BE2C (cell line): ENCODE data around the gene SRC.

Experiments
- DNase-seq: peaks from one replicate; pipeline ENCODE4 v3.0.0-alpha.2; 2020
- H3K27me3 ChIP-seq: fragments of 250-450 bp; sonication (Bioruptor Pico); 2 replicates; pipeline ENCODE4 v1.5.1; 2020; ENCODE audit warnings: mild to moderate bottlenecking
- H3K36me3 ChIP-seq: fragments of 250-450 bp; sonication (Bioruptor Pico); 2 replicates; pipeline ENCODE4 v1.5.1; 2020; ENCODE audit warnings: mild to moderate bottlenecking
- H3K4me1 ChIP-seq: fragments of 250-450 bp; sonication (Bioruptor Pico); 2 replicates; pipeline ENCODE4 v1.5.1; 2020
- H3K4me3 ChIP-seq: 2 replicates; pipeline ENCODE4 v1.5.1; 2011; ENCODE audit warnings: low read depth, low read length
- H3K9me3 ChIP-seq: fragments of 250-450 bp; sonication (Bioruptor Pico); 2 replicates; pipeline ENCODE4 v1.5.1; 2020
- TF ChIP-seq, protein P1 (sequence below): IDR thresholded peaks from 2 replicates; pipeline ENCODE4 v1.5.1; 2012; ENCODE audit warnings: mild to moderate bottlenecking, low read depth, low read length

SRC gene

DNA sequence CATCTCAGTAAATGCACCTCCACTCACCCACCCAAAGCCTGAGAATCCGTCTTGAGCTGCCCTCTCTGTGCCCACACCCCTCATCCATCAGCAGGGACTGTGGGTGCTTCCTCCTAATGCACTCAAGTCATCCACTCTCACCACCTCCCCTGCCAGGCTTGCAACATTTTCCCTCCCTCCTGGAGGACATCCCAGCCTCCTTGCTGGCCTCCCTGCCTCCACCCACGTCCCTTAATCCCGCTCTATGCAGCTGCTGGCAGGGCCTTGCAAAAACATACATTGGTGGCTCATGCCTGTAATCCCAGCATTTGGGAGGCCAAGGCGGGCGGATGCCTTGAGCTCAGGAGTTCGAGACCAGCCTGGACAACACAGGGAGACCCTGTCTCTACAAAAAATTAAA is 15.6 kb upstream of the SRC start:
- TF ChIP-seq, protein P1, sequence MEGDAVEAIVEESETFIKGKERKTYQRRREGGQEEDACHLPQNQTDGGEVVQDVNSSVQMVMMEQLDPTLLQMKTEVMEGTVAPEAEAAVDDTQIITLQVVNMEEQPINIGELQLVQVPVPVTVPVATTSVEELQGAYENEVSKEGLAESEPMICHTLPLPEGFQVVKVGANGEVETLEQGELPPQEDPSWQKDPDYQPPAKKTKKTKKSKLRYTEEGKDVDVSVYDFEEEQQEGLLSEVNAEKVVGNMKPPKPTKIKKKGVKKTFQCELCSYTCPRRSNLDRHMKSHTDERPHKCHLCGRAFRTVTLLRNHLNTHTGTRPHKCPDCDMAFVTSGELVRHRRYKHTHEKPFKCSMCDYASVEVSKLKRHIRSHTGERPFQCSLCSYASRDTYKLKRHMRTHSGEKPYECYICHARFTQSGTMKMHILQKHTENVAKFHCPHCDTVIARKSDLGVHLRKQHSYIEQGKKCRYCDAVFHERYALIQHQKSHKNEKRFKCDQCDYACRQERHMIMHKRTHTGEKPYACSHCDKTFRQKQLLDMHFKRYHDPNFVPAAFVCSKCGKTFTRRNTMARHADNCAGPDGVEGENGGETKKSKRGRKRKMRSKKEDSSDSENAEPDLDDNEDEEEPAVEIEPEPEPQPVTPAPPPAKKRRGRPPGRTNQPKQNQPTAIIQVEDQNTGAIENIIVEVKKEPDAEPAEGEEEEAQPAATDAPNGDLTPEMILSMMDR: no peak
- no peak for DNase-seq
- Histone ChIP-seq H3K36me3 (no peaks in the 10 kb centered on the region), H3K4me3 (no peak overlapping the region), H3K9me3 (no peaks in the 10 kb centered on the region), H3K27me3 (no peaks in the 10 kb centered on the region), H3K4me1 (peaks cover 13% of the 10 kb centered on the region)

DNA sequence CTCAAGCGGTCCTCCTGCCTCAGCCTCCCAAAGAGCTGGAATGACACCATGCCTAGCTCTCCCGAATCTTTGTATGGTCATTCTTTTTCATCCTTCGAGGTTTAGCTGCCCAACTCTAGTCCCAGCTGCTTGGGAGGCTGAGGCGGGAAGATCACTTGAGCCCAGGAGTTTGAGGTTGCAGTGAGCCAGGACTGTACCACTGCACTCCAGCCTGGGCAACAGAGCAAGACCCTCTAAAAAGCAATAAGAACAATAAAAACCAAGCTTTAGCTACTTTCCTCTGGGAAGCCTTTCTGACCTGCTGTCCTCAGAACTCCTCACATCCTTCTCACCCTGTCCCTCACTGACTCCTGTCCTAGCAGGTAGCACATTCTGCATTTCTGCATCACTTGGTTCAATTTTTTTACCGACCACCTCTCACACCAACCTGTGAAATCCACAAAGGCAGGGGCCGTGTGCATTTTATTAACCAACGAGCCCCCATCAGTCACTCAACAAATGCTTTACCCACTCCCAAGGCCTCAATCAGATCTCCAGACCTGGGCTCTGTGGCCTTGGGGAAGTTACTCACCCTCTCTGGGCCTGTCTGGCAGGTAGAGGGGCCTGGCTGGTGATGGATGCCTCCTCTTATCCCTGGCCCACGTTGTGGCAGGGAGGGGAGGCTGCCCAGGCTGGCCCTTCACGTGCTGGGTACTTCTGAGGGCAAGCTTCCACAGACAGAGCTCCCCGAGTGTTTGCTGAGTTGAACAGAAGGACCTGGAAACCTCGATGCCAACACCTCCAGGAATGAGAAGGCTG is 14.7 kb upstream of the SRC start:
- DNase-seq: no peak
- Histone ChIP-seq H3K36me3 (no peaks in the 10 kb centered on the region), H3K4me1 (peaks cover 22% of the 10 kb centered on the region), H3K27me3 (no peaks in the 10 kb centered on the region), H3K9me3 (no peaks in the 10 kb centered on the region), H3K4me3 (no peak overlapping the region)
- TF ChIP-seq, protein P1: no peak

DNA sequence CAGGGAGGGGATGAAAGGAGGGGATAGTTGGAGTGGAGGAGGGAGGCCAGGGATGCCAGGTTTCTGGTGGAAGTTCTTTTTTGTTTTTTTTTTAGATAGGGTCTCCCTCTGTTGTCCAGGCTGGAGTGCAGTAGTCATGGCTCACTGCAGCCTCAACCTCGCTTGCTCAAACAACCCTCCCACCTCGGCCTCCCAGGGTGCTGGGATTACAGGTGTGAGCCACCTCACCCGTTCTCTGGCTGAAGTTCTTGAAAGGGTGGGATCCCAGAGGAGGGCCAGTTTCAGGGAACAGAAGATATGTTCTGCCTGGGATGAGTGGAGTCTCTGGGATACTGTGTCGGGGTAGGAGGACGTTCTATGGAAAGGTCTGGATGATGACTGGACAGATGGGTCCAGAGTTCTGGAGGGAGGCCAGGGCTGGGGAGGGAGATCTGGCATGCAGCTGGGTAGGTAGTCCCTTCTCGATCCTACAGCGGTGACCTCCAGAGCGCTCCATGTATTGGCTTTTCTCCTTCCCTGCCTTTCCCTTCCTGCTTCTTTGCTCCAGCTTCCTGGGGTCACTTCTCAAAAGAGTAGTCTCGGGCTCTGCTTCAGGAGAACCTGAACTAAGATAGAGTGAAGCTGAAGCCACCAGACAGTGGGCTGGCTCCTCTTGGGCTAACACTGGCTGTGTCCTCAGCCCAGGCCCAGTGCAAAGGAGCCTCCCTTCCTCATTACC is 12.7 kb upstream of the SRC start:
- Histone ChIP-seq H3K36me3 (no peaks in the 10 kb centered on the region), H3K27me3 (no peaks in the 10 kb centered on the region), H3K9me3 (no peaks in the 10 kb centered on the region), H3K4me3 (no peak overlapping the region), H3K4me1 (peaks cover 30% of the 10 kb centered on the region)
- DNase-seq: no peak
- TF ChIP-seq, protein P1: no peak

DNA sequence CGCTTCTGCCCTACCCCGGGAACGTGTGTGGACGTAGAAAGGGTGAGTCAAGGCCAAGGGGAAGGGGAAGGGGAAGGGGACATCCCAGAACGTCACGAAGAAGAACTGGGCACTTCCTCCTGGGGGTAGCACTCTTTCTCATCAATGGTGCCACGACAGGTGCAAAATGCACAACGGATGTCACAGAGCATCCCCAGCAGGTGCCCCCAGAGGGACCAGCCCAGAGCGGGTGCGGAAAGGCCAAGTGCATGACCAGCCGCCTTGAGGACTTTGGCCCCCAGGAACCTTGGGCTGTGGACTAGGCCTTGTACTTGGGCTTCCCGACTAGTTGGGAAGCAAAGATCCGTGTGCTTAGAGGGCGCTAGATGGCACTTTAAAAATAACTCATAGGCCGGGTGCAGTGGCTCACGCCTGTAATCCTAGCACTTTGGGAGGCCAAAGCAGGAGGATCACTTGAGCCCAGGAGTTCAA is 12.1 kb upstream of the SRC start:
- no peaks in the 10 kb centered on the region for H3K9me3 ChIP-seq
- no peak overlapping the region for H3K4me3 ChIP-seq
- no peaks in the 10 kb centered on the region for H3K36me3 ChIP-seq
- TF ChIP-seq, protein P1: no peak
- DNase-seq: no peak
- H3K27me3 ChIP-seq: no peaks in the 10 kb centered on the region
- peaks cover 30% of the 10 kb centered on the region for H3K4me1 ChIP-seq

DNA sequence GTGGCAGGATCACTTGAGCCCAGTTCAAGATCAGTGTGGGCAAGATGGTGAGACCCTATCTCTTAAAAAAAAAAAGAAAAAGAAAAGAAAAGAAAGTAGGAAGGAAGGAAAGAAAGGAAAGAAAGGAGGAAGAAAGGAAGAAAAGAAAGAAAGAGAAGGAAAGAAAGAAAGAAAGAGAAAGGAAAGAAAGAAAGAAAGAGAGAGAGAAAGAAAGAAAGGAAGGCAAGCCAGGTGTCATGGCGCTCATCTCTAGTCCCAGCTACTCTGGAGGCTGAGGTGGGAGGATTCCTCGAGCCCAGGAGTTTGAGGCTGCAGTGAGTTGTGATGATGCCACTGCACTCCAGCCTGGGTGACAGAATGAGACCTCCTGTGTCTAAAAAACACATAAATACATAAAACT is 11.5 kb upstream of the SRC start:
- Histone ChIP-seq H3K9me3 (no peaks in the 10 kb centered on the region), H3K27me3 (no peaks in the 10 kb centered on the region), H3K4me1 (peaks cover 30% of the 10 kb centered on the region), H3K4me3 (no peak overlapping the region), H3K36me3 (no peaks in the 10 kb centered on the region)
- no peak for DNase-seq
- TF ChIP-seq, protein P1: no peak
